ENCODE data around the gene SLC7A5. TPM values are rescaled to one million over a fixed set of nuclear protein-coding genes. Genes with fewer than 3 reads are reported as not detected.
"Not testable (repeated sequence)": the region's sequence is repeated elsewhere in the genome, so short reads cannot be mapped to it uniquely, and the experiment has no call there.

Gene SLC7A5
- total and polyA plus RNA-seq, 2 of the 13 experiments (the other 11 are each of a cell fraction or from before 2014, with no cell fraction given), result 79.6 to 155 TPM

DNA sequence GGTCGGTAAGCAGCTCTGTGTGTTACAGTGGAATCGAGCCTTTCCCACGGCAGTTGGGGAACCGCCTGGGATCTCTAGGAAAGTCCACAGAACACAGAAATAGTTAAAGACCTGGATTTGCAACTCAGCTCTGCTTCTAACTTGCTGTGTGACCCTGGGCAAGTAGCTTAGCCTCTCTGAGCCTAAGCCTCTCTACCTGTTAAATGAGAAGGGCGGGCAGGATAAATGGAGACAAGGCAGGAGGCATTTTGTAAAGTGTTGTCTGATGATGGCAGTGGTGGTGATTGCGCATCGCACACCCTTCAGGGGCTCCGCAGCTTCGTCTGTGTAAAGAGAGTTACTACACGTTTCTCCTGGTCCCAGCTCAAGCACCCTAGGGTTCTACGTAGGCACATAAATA, 38.8 kb upstream of the SLC7A5 start:
- CTCF ChIA-PET (ENCODE audit: low intra/inter-chr PET ratio, low total read pairs); BruUV-seq (replicated peaks); H3K27me3 ChIP-seq (ENCODE audit: control insufficient read depth in 1 of 2, insufficient read depth in 2 of 2, low read length in 2 of 2); H3K4me1 ChIP-seq (ENCODE audit: insufficient read depth, low read length); in situ Hi-C loops (cut with HindIII; ENCODE audit: extremely low pct_ligation_motif_present, low pct_unique_long_range_greater_than_20kb); H3K27ac ChIP-seq (ENCODE audit: extremely low read length, insufficient read depth, low read length); H3K9ac ChIP-seq (ENCODE audit: insufficient read depth, low read depth, low read length); FAIRE-seq; H4K20me1 ChIP-seq (ENCODE audit: insufficient read depth, low read length); H3K79me2 ChIP-seq (ENCODE audit: insufficient read depth, low read length); H3K4me2 ChIP-seq (ENCODE audit: low read depth, low read length); H2AFZ ChIP-seq (ENCODE audit: low read length); POLR2A ChIA-PET; H3K9me3 ChIP-seq (ENCODE audit: low read length); DNase-seq (ENCODE audit: low spot score); H3K4me3 ChIP-seq (replicated peaks in 1 of 3; ENCODE audit: insufficient read depth in 1 of 3, low read depth in 2 of 3, low read length in 3 of 3); ATAC-seq; intact Hi-C loops (cut with micrococcal nuclease; ENCODE audit: unreplicated experiment): not testable (repeated sequence)
- 98% methylated on average over 11 of the region's 11 CpGs for WGBS (ENCODE audit: low lambda C conversion rate)
- TF ChIP-seq ZMYM3 (CRISPR knock-in tag; IDR thresholded peaks at IDR 0.05), result peak; percentile 66
- peak; percentile 89 for TF ChIP-seq ZNF768 (CRISPR knock-in tag; IDR thresholded peaks at IDR 0.05)
- peaks cover 21 to 57% of the 10 kb centered on the region in 2 experiments for H3K36me3 ChIP-seq (replicated peaks in 1 of 2; ENCODE audit: control insufficient read depth in 1 of 2, insufficient read depth in 2 of 2, low read length in 2 of 2)

DNA sequence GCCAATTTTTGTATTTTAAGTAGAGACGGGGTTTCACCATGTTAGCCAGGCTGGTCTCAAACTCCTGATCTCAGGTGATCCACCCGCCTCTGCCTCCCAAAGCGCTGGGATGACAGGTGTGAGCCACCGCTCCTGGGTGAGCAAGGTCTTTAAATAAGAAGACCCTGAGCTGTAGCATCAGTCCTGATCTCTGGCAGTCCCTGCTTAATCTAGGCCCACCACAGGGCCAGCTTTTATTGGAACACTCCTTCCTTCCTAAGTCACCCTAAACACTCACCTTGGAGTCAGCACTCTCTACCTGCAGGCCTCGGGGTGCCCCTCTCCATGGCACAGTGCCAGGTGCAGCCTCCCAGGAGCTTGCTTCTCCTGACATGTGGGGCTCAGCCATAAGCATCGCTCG, 36.2 kb upstream of the SLC7A5 start:
- H2AFZ ChIP-seq (ENCODE audit: low read length); H3K4me1 ChIP-seq (ENCODE audit: insufficient read depth, low read length); in situ Hi-C loops (cut with HindIII; ENCODE audit: extremely low pct_ligation_motif_present, low pct_unique_long_range_greater_than_20kb); H3K79me2 ChIP-seq (ENCODE audit: insufficient read depth, low read length); BruUV-seq (replicated peaks); H3K4me2 ChIP-seq (ENCODE audit: low read depth, low read length); CTCF ChIA-PET (ENCODE audit: low intra/inter-chr PET ratio, low total read pairs); H3K4me3 ChIP-seq (replicated peaks in 1 of 3; ENCODE audit: insufficient read depth in 1 of 3, low read depth in 2 of 3, low read length in 3 of 3); intact Hi-C loops (cut with micrococcal nuclease; ENCODE audit: unreplicated experiment); H3K9me3 ChIP-seq (ENCODE audit: low read length); H3K9ac ChIP-seq (ENCODE audit: insufficient read depth, low read depth, low read length); FAIRE-seq; H3K27me3 ChIP-seq (ENCODE audit: control insufficient read depth in 1 of 2, insufficient read depth in 2 of 2, low read length in 2 of 2); DNase-seq (ENCODE audit: low spot score); H4K20me1 ChIP-seq (ENCODE audit: insufficient read depth, low read length); H3K27ac ChIP-seq (ENCODE audit: extremely low read length, insufficient read depth, low read length); POLR2A ChIA-PET; ATAC-seq: not testable (repeated sequence)
- H3K36me3 ChIP-seq (replicated peaks in 1 of 2; ENCODE audit: control insufficient read depth in 1 of 2, insufficient read depth in 2 of 2, low read length in 2 of 2), result peaks cover 21 to 54% of the 10 kb centered on the region in 2 experiments
- 96% methylated on average over 7 of the region's 7 CpGs for whole genome bisulfite sequencing (ENCODE audit: low lambda C conversion rate)

DNA sequence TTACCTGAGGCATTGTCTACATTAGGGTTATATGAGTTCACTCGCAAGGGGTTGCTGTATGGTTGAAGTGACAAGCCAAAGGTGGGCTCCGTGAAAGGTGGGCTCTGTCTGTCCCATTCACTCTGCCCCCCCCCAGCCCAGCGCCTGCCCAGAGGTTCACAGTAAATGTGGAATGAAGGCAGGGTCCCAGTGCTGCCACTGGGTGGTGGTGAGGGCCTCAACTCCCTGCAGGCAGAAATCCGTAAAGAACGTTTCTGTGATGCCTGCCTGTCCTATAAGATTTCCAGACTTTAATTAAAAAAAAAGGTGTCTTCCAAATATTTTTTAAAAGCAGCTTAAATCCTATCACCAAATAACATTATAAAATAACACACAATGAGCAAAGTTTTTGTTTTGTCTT, 35.7 kb upstream of the SLC7A5 start:
- DNase-seq (ENCODE audit: low spot score); POLR2A ChIA-PET; CTCF ChIA-PET (ENCODE audit: low intra/inter-chr PET ratio, low total read pairs): not testable (repeated sequence)

DNA sequence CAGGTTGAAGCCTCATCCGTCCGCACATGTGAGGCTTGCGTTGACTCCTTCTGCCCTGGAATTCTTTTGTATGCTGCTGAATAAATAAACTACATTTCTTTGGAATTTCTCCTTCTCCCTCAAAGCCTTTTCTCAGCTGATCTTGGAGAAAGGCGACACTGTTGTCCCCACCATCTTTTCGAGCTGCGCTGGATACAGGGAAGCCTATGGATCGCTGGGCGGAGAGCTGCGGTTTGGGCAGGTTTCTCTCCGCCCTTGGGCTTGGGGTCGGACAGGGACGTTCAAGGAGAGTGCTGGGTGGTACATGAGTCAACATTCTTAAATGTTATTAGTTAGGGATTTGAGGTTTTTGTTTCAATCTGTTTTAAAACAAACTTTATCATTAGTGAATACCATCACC, 31.2 kb upstream of the SLC7A5 start:
- H3K36me3 ChIP-seq (replicated peaks in 1 of 2; ENCODE audit: control insufficient read depth in 1 of 2, insufficient read depth in 2 of 2, low read length in 2 of 2), result peaks cover 22 to 52% of the 10 kb centered on the region in 2 experiments; a peak in 4 of 5 replicates
- ATAC-seq; H3K4me1 ChIP-seq (ENCODE audit: insufficient read depth, low read length); intact Hi-C loops (cut with micrococcal nuclease; ENCODE audit: unreplicated experiment); H4K20me1 ChIP-seq (ENCODE audit: insufficient read depth, low read length); H3K9ac ChIP-seq (ENCODE audit: insufficient read depth, low read depth, low read length); H3K79me2 ChIP-seq (ENCODE audit: insufficient read depth, low read length); FAIRE-seq; POLR2A ChIA-PET; H3K4me3 ChIP-seq (replicated peaks in 1 of 3; ENCODE audit: insufficient read depth in 1 of 3, low read depth in 2 of 3, low read length in 3 of 3); H3K4me2 ChIP-seq (ENCODE audit: low read depth, low read length); H3K9me3 ChIP-seq (ENCODE audit: low read length); in situ Hi-C loops (cut with HindIII; ENCODE audit: extremely low pct_ligation_motif_present, low pct_unique_long_range_greater_than_20kb); H3K27me3 ChIP-seq (ENCODE audit: control insufficient read depth in 1 of 2, insufficient read depth in 2 of 2, low read length in 2 of 2); H3K27ac ChIP-seq (ENCODE audit: extremely low read length, insufficient read depth, low read length); DNase-seq (ENCODE audit: low spot score); H2AFZ ChIP-seq (ENCODE audit: low read length); CTCF ChIA-PET (ENCODE audit: low intra/inter-chr PET ratio, low total read pairs): not testable (repeated sequence)
- TSS peak; percentile 34 for BruUV-seq (replicated peaks)
- WGBS (ENCODE audit: low lambda C conversion rate), result 97% methylated on average over 12 of the region's 12 CpGs

More for the DNA sequence above, 35.7 kb upstream of the SLC7A5 start:
- intact Hi-C loops (cut with micrococcal nuclease; ENCODE audit: unreplicated experiment); BruUV-seq (replicated peaks); H3K9me3 ChIP-seq (ENCODE audit: low read length); H2AFZ ChIP-seq (ENCODE audit: low read length); H3K27ac ChIP-seq (ENCODE audit: extremely low read length, insufficient read depth, low read length); FAIRE-seq; in situ Hi-C loops (cut with HindIII; ENCODE audit: extremely low pct_ligation_motif_present, low pct_unique_long_range_greater_than_20kb); H3K79me2 ChIP-seq (ENCODE audit: insufficient read depth, low read length); H3K4me3 ChIP-seq (replicated peaks in 1 of 3; ENCODE audit: insufficient read depth in 1 of 3, low read depth in 2 of 3, low read length in 3 of 3); H3K27me3 ChIP-seq (ENCODE audit: control insufficient read depth in 1 of 2, insufficient read depth in 2 of 2, low read length in 2 of 2); H3K4me1 ChIP-seq (ENCODE audit: insufficient read depth, low read length); H3K4me2 ChIP-seq (ENCODE audit: low read depth, low read length); H3K9ac ChIP-seq (ENCODE audit: insufficient read depth, low read depth, low read length); H4K20me1 ChIP-seq (ENCODE audit: insufficient read depth, low read length): not testable (repeated sequence)
- H3K36me3 ChIP-seq (replicated peaks in 1 of 2; ENCODE audit: control insufficient read depth in 1 of 2, insufficient read depth in 2 of 2, low read length in 2 of 2), result peaks cover 23 to 56% of the 10 kb centered on the region in 2 experiments
- ATAC-seq, result peak; percentile 67
- 95% methylated on average over 5 of the region's 5 CpGs for WGBS (ENCODE audit: low lambda C conversion rate)
